OCI-LY7 (cell line): ENCODE data around the gene SMAP2.

Experiments
- CTCF ChIP-seq: fragments of 200-600 bp; sonication (generic); conservative IDR thresholded peaks from 2 replicates; pipeline ENCODE4 v1.5.1; 2014; ENCODE audit warnings: mild to moderate bottlenecking, antibody characterized with exemption, low read length, moderate library complexity, mixed read lengths
- EZH2phosphoT487 ChIP-seq: fragments of 200-600 bp; sonication (generic); IDR thresholded peaks from 2 replicates; pipeline ENCODE4 v1.6.1; 2018; ENCODE audit warnings: low read depth, borderline replicate concordance, mild to moderate bottlenecking, mixed run types, antibody characterized with exemption, low read length, moderate library complexity, mixed read lengths

- TF ChIP-seq CTCF (no peak), EZH2phosphoT487 (no peak)
These were observed 12.9 kb upstream of the SMAP2 start for GRCh38 chr1:40360631-40361030.
